Measurements from ENCODE around the gene RAB33B.

RAB33B gene

GRCh38 chr4:139461022-139461628, 7.2 kb downstream of the RAB33B start:
- no peak for TF ChIP-seq FOXM1 (IDR thresholded peaks at IDR 0.05; ENCODE audit: borderline replicate concordance, low read depth)
- TF ChIP-seq REST (IDR thresholded peaks at IDR 0.05; ENCODE audit: low read depth), result no peak
- TF ChIP-seq USF1 (IDR thresholded peaks at IDR 0.05), result peak; percentile 89

GRCh38 chr4:139465922-139466321, 12.0 kb downstream of the RAB33B start:
- TF ChIP-seq TEAD4 (IDR thresholded peaks at IDR 0.05) (no peak), MAX (IDR thresholded peaks at IDR 0.05) (no peak), CREB1 (IDR thresholded peaks at IDR 0.05; ENCODE audit: low read depth) (no peak), EGR1 (IDR thresholded peaks at IDR 0.05) (no peak), REST (IDR thresholded peaks at IDR 0.05; ENCODE audit: low read depth) (no peak), ZBTB7A (IDR thresholded peaks at IDR 0.05; ENCODE audit: low read depth) (no peak), YY1 (IDR thresholded peaks at IDR 0.05; ENCODE audit: low read depth) (no peak), FOXM1 (IDR thresholded peaks at IDR 0.05; ENCODE audit: borderline replicate concordance, low read depth) (no peak), USF1 (IDR thresholded peaks at IDR 0.05) (no peak), NFIC (IDR thresholded peaks at IDR 0.05) (no peak), TCF12 (IDR thresholded peaks at IDR 0.05; ENCODE audit: low read depth) (no peak), EP300 (IDR thresholded peaks at IDR 0.05; ENCODE audit: borderline replicate concordance) (no peak), CEBPB (IDR thresholded peaks at IDR 0.05) (no peak), RAD21 (IDR thresholded peaks at IDR 0.05; ENCODE audit: low read depth) (no peak), TAF1 (IDR thresholded peaks at IDR 0.05; ENCODE audit: low read depth) (no peak)

GRCh38 chr4:139469216-139469615, 15.3 kb downstream of the RAB33B start:
- TF ChIP-seq MAX (IDR thresholded peaks at IDR 0.05) (no peak), TEAD4 (IDR thresholded peaks at IDR 0.05) (no peak), EGR1 (IDR thresholded peaks at IDR 0.05) (no peak), USF1 (IDR thresholded peaks at IDR 0.05) (no peak), EP300 (IDR thresholded peaks at IDR 0.05; ENCODE audit: borderline replicate concordance) (no peak), TCF12 (IDR thresholded peaks at IDR 0.05; ENCODE audit: low read depth) (no peak)

- TF ChIP-seq CEBPB (IDR thresholded peaks at IDR 0.05), result no peak
- no peak for TF ChIP-seq CREB1 (IDR thresholded peaks at IDR 0.05; ENCODE audit: low read depth)
- no peak for TF ChIP-seq YY1 (IDR thresholded peaks at IDR 0.05; ENCODE audit: low read depth)
- no peak for TF ChIP-seq REST (IDR thresholded peaks at IDR 0.05; ENCODE audit: low read depth)
- TF ChIP-seq MAX (IDR thresholded peaks at IDR 0.05), result no peak
- no peak for TF ChIP-seq FOXM1 (IDR thresholded peaks at IDR 0.05; ENCODE audit: borderline replicate concordance, low read depth)
- TF ChIP-seq TCF12 (IDR thresholded peaks at IDR 0.05; ENCODE audit: low read depth), result no peak
- no peak for TF ChIP-seq RAD21 (IDR thresholded peaks at IDR 0.05; ENCODE audit: low read depth)
- no peak for TF ChIP-seq EP300 (IDR thresholded peaks at IDR 0.05; ENCODE audit: borderline replicate concordance)
- TF ChIP-seq TEAD4 (IDR thresholded peaks at IDR 0.05), result no peak
- TF ChIP-seq EGR1 (IDR thresholded peaks at IDR 0.05), result no peak
- no peak for TF ChIP-seq ZBTB7A (IDR thresholded peaks at IDR 0.05; ENCODE audit: low read depth)
Observed at GRCh38 chr4:139469869-139470268, 15.9 kb downstream of the RAB33B start.
